ENCODE data around the gene TLE3.

TLE3 gene

DNA sequence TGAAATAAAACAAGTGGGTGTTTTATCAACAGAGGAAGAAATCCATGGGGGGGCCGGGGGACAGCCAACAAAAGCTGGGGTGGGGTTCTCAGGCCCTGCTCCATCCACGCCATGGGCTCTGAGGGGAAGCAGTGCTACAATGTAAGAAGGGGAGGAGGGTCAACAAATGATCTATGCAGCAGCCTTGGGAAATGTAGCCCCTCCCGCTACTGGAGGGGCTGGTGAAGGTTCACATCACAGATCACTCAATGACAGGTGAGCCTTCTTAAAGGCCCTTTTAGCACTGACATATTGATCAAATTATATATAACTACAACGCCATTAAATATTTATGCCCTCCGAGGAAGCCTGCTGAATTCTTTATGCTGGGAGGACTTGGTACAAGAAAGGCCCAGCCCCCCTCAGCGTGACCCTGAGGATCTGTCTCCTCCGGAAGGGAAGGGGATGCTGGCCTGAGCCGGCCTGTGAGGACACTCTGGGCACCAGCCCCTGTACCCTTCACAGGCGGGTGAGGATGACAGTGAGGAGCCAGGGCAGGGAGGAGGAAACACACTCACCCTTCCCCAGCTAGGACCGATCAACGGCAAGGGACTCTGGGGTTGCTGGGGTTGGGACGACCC, 15.3 kb downstream of the TLE3 start:
- no peak for DNase-seq (ENCODE audit: low read depth)

DNA sequence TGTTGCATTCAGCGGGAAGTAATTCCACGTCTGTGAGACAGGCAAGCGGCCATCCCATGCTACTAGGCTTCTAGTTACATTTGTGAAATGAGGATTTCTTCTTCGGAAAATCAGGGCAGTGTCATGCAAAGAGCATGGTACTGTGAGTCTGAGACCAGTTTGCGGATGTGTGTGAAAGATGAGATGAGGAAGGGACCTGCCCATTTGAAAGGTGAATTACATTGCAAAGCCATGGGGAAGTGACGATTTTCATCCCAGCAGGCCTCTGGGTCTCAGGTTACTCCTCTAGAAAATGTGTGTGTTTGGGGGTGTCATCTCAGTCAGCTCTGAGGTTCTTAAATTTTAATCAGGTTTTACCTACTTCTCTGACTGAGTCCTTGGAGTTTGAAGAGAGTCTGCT, 16.1 kb downstream of the TLE3 start:
- DNase-seq (ENCODE audit: low read depth), result no peak

DNA sequence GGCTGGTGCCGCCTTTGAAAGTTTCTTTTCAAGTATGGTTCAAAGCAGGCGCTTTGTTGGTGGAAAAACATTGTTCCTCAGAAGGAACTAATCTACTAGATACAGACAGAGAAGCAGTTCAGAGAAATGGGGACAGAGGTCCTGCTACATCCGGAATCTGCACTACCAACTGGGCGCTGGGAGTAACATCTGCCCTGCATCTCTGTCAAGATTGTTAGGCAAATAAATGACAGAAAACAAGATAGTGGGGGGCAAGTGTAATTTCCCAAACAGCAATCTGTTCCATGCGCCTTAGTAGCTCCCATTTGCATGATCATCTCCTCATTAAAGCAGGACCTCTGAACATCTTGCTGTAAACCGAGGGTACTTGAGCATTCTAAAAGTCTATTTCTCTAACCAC, 17.4 kb downstream of the TLE3 start:
- DNase-seq (ENCODE audit: low read depth), result no peak

DNA sequence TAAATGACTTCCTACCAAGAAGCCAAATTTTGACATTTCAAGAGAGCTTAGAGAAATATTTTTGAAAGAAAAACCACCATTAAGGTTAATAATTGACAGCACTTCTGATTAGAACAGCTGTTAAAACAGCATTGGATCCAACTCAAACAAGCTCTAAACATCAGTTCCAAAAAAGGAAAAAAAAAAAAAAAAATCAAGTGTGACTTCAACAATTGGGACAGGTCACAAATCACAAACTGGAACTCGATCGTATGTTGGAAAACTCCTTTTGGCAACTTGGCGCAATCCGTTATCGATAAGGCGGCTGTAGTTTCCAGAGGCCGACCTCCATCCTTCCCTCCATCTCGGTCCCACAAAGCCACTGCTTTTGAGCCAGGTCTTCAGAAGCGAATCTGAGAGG, 17.8 kb downstream of the TLE3 start:
- DNase-seq (ENCODE audit: low read depth), result no peak

DNA sequence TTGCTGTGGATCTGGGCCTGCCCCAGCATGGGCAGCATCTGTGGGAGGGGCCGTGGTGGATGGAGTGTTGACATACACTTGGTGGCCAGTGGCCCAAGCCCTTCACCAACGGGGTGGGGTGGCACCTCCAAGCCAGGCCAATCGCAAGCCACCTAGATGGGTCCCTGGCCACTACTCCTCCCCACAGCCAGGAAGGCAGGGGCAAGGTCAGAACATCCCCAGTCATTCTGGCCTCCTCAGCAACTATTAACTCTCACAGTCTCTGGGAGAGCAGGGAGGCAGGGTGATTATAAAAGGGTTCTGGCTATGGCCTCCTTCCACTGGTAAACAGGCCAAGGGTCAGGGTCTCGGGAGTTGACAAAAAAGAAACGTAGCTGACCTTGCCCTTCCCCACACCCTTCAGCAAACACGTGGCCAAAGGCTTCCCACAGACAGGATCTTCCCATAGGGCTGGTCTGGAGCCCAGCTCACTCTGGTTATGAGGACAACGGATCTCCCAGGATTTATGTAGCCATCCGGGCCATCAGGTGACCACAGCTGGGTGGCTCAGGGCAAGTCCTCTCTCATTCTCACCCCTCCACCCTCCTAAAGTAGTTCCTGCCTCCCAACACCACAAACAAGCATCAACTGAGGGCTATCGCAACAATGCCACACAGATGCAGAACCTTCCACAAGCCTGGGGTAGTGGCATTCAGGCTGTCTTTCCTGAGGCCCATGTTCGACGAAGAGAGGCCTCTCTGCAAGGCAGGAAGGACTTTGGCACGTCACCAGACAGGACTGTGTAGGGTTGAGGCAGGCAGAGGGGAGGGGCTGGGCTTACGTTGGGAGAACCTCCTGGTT, 18.9 kb downstream of the TLE3 start:
- DNase-seq (ENCODE audit: low read depth), result no peak

DNA sequence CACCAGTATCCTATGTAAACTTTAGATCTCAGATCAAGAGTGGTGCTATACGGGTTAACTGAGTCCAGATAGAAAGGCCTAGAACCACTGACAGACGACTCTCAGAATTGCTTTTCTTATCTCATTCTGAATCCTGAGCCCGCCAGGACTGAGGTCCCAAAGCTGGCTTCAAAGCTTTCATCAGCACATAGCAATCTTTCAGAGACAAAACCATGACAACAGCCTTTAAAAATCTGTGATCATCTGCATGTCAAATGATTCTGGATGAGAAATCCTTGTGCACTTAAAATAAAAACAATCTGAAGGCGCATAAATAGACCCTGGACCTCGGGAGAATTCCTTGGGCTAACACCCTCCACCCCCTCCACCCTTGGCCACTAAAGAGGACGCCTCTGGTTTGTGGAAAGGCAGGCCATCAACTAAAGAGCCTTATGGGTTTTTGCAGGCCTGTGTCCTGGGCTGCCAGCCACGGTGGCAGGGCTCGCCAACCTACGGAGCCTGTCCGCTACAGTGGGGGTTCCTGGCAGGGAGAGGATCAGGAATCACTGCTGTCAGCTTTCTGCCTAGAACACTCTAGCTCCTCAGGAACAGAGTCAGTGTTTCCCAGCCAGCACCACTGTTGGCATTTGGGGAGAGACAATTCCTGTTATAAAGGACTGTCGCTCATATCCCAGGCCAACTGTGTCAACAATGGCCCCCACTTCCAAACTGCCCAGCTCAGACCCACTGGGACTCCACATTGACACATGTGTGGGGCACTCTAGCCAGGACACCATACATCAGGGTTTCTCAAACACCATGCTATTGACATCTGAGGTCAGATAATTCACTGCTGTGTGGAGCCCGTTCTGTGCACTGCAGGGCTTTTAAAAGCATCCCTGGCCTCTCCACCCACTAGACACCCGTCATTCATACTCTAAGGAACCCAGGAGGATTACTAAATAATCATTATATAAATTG, 20.2 kb downstream of the TLE3 start:
- no peak for DNase-seq (ENCODE audit: low read depth)

DNA sequence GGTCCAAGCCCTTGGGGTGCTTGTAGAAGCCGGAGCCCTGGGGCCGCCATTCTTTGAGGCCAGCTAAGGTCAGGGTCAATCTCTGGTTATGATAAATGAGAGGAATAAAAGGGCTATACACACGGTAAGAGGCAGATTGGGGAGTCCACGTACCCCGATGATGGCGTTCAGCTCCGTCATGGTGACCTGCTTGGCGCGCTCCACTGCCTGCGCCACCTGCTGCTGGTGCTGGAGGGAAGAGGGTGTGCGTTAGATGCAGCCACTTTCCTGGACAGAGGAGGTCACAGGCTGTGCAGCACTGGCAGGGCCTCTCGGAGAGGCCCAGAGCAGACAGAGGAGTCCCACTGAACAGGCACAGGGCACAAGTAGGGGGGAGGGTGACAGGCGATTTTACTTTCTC, 23.3 kb downstream of the TLE3 start:
- no peak for DNase-seq (ENCODE audit: low read depth)

DNA sequence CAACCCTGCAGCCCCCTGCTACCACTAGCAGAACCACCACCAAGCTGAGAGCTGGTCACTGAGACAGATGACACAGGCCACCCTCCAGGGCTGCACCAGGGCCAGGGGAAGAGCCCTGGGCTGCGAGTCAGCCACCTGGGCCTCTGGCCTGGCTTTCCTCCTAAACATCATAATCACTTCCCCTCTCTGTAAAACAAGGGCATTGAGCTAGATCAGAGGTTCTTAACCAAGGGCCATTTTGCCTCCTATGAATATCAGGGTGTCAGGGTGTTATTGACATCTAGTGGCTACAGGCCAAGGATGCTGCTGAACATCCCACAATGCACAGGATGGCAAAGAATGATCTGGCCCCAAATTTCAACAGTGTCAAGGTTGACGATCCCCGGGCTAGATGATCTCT, 25.2 kb downstream of the TLE3 start:
- DNase-seq (ENCODE audit: low read depth), result no peak

DNA sequence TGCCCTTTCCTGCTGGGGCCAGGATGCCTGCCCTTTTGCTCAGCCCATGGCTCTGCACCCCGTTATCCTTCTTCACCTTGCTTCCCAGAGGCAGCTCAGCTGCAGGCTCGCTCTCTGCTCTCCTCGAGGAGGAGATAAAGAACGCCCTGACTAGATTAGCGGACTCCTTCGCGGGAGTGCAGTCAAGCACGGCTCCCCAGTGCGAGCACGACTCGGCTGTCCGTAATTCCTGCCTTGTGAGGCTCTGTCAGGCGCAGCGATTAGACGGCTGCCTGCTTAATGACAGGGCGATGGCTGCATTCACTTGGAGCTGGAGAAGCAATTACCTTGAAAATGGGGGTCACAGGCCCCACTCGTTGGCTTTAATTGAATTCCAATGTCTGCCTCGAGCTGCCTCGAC, 25.9 kb downstream of the TLE3 start:
- DNase-seq (ENCODE audit: low read depth), result no peak

DNA sequence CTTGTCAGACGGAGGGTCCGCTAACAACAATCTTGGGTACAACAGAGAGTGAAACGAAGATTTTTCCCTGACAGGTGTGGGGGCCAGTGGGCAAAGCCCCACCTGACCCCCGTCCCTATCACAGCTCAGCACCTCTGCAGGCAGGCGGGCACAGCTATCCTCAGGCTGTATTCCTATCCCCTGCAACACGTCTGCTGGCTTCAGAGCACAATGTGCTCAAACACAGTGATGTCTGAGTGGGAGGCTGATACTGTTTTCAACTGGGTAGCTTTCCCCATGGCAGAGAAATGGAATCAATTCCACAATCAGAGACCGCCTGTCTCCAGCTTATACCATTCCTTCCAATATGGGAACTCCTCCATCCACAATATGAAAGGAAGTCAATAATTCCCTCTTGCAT, 28.0 kb downstream of the TLE3 start:
- no peak for DNase-seq (ENCODE audit: low read depth)

DNA sequence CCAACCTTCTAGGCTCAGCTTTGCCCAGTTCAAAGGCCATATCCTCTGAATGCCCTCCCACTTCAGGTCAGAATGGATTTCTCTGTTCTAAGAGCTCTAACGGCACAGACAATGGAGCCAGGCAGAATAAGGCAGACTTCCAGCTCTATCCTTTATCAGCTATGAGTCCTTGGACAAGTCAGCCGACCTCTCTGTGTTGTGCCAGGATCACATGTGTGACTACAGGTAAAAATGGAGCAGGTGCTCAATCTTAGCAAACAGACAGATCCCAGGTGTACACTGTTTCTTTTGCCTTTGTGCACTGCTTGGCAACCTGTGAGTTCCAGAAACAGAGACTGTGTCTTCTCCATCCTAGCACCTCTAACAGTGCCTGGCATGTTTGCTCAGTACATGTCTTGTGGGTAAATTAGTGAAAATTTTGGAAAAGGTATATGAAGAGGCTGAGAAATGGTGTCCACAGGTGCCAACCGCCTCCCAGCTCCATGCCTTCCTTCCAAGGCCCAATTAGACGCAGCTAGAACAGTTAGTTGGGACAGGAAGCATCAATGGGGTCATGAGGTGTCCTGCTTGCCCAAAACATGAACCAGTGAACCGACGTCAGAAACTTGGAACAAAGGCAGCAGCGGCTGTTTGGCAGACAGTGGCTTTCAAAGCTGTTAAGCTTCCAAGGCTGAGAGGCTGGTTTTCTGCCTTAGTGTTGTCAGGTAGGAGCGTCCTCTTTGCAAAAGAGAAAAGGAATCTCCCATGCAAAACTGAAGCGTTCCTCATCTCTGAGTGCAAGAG, 28.7 kb downstream of the TLE3 start:
- DNase-seq (ENCODE audit: low read depth), result no peak

DNA sequence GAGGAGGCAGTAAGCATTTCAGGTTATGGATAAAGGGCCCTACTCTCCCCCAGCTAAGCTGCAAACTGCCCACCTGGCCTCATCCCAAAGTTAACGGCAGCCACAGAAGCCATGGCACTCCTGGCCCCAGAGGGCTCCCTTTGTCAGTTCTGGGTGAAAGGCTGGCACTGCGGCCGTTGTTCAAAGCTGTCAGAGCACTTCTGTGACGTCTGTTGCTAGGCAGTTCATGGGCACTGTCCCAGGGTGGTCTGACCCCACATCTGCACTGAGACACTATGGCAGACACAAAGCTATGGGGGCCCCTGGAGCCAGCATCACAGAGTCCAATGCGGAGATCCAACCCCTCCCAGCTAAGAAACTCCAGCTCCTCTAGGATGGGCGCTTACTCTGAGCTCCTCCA, 30.0 kb downstream of the TLE3 start:
- no peak for DNase-seq (ENCODE audit: low read depth)

DNA sequence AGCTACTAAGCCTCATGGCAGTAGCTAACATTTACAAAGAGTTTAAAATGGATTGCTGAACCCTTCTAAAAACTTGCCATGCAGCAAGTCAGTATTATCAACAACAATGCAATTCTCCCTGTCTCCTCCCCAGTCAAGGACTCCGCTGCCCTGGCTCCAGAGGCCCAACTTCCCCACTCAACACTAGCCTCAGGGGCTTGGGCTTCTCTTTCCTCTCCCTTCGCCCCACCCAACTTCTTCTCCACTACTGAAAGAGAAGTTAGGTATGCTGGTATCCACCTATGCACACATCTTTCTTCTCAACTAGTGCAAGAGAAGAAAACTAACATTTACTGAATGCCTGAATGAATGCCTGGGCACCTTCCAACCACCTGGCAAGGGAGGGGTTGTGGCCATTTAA, 30.7 kb downstream of the TLE3 start:
- no peak for DNase-seq (ENCODE audit: low read depth)

DNA sequence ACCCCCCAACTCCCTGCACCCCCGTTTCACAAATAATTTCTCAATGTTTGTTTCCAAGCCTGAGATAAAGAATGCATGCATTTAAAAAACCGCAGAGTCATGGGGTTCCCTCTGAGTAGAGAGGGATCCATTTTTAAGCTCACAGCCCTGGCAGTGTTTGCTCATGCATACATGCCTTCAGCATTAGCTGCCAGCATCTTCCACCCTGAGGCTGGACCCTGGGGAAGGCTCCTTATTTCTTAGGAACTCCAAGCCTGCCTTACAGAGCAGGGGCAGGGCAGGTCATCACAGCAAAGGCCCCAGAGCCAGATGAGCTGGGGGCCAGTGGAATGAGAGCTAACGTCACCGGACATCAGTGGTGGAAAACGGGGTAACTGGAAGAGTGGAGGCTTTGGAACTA, 31.3 kb downstream of the TLE3 start:
- no peak for DNase-seq (ENCODE audit: low read depth)

DNA sequence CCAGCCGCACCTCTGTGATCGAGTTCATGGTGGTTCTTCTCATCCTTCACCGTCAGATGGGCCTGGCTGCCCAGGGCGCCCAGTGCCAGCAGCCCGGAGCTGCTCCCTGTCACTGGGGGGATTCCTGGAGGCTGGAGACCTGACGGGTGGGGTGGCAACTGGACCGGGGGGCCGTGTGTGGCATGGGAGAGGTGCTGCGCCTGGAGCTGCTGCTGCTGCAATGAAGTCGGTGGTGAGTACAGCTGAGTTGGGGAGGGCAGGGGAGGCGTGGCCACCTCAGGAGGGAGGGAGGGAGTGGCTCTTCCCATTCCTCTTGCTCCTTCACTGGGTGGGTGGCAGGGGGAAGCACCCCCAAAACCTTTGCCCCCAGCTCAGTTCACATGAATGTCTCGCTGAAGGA, 31.7 kb downstream of the TLE3 start:
- no peak for DNase-seq (ENCODE audit: low read depth)

DNA sequence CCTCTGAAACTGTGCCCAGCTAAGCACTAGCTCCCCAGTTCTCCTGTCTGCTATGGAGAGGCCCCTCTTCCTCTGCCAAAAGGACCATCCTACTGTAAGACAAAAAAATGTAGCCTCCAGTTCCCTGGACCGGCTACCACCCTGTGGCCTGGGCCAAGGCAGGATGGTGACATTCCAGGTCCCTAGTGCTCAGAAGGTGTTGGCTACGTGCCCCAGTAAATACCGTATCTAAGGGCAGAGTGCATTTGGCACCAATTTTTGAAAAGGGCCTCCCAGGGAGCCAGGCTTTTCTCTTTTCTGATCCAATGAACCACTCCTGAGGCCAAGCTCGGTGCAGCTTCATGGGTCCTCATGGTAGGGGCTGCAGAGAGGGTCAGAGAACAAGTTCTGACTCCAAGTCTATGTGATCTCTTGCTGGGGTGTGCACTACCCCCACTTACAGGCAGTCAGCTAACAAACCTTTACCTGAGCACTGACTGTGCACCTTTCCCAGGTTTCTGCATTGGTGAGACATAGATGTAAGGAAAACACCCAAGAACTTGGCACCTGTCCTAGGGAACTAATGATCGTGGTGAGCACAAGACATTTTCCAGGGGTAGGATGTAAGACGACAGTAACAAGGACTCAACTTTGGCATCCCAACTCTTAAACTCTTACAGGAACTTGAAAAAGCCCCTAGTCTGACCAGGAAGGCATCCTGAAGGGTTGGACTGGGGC, 32.6 kb downstream of the TLE3 start:
- no peak for DNase-seq (ENCODE audit: low read depth)

DNA sequence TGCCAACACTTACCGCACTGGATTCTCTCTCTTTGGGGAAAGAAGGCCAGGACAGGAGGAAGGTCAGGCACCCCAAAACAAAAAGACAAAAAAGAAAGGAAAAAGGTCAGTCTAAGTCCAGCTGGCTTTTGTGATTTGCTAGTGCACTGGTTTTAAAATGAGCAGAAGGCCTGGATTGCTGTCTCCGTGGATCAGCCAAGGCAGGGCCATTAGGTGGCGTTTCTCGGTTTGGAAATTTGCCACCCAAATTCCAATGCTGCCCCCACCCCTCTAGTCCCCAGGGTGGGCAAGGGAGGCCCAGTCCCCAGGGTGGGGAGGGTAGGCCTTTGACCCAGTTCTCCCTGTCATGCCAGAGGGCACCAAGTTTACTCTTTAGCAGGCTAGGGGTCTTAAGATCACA, 33.3 kb downstream of the TLE3 start:
- no peak for DNase-seq (ENCODE audit: low read depth)

DNA sequence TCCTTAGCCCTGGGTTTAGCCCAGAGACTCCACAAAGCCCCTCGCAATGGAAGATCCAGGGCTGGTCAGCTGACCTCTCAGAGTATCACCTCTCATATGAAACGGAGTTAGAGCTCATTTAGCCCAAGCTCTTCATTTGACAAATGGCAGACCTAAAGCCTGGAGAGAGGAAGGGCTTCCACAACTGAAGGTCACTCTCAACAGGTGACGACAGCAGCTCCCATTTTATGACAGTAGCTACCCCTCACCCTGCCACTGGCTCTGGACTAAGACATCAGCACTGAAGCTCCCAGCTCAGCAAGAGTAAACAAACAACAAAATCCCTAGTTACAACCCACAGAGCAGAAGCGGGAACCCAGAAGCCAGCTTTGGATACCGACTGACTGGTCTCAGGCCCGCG, 33.7 kb downstream of the TLE3 start:
- no peak for DNase-seq (ENCODE audit: low read depth)

DNA sequence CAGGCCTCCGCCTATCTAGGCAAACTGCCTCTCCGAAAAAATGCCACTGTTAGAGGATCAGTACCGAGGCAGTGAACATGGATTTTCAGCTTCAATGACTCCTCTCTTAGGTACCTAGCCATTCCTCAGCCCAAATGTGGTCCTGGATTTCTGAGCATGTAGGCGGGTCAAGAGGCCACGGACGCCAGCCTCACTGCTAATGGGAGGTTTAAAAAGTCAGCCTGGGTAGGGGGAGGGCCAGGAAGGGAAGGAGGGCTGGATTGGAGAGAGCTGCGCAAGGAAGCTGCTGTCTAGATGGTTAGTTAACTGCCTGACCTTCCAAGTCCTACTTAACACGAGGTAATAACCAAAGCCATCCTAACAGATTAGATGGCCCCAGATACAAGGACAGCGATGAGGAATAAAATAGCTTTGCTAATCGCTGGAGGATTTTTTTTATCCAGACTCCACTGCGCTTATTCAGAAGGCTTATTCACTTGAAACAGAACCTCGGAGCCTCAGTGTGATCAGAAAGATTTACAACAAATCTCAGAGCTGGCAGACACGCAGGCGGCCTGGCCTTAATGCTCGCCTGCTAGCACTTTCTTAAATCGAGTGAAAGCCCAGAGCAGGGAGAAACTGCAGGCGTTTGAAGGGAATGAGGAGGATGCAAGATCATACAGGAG, 34.3 kb downstream of the TLE3 start:
- no peak for DNase-seq (ENCODE audit: low read depth)

DNA sequence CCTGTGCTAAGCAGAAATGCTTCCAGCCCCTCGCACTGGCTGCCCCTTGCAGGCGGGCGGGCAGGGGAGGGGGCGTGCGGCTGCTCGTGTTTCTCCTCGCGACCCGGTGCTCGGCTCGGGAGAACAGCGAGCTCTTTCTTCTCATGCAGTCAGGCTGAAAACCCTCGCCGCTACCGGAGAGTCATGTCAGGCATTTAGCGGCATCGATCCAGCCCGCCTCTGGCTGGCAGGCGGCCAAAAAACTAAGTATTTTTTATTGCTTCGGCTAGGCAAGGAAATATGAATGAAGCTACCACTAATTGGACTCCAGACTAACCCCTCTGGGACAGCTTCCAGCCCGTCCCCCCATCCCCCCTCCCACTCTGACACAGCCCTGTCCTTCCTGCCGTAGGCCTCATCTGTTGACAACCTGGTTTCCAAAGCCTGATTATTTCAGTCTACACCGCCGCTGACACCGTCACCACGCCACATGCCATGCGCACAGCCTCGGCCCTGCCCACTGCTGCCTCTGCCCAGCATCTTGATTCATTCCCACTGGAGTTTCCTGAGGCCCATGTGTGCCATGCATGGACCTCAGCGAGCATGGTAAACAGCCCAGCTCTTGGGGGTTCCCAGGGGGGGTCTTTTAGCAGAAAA, 35.3 kb downstream of the TLE3 start:
- DNase-seq (ENCODE audit: low read depth), result no peak
